ENCODE data around the gene DPP4. TPM values are rescaled to one million over a fixed set of nuclear protein-coding genes. Genes with fewer than 3 reads are reported as not detected.

The DPP4 gene
- polyA plus RNA-seq, 1 donor from 2014 or later = not detected

GRCh38 chr2:161988589-161988988 is 85.4 kb downstream of the DPP4 start:
- no peak for TF ChIP-seq CTCF (IDR thresholded peaks at IDR 0.05; ENCODE audit: poor library complexity, severe bottlenecking)
- TF ChIP-seq, protein P1, sequence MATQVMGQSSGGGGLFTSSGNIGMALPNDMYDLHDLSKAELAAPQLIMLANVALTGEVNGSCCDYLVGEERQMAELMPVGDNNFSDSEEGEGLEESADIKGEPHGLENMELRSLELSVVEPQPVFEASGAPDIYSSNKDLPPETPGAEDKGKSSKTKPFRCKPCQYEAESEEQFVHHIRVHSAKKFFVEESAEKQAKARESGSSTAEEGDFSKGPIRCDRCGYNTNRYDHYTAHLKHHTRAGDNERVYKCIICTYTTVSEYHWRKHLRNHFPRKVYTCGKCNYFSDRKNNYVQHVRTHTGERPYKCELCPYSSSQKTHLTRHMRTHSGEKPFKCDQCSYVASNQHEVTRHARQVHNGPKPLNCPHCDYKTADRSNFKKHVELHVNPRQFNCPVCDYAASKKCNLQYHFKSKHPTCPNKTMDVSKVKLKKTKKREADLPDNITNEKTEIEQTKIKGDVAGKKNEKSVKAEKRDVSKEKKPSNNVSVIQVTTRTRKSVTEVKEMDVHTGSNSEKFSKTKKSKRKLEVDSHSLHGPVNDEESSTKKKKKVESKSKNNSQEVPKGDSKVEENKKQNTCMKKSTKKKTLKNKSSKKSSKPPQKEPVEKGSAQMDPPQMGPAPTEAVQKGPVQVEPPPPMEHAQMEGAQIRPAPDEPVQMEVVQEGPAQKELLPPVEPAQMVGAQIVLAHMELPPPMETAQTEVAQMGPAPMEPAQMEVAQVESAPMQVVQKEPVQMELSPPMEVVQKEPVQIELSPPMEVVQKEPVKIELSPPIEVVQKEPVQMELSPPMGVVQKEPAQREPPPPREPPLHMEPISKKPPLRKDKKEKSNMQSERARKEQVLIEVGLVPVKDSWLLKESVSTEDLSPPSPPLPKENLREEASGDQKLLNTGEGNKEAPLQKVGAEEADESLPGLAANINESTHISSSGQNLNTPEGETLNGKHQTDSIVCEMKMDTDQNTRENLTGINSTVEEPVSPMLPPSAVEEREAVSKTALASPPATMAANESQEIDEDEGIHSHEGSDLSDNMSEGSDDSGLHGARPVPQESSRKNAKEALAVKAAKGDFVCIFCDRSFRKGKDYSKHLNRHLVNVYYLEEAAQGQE (IDR thresholded peaks at IDR 0.05; ENCODE audit: borderline replicate concordance) = no peak
- TF ChIP-seq MXI1 (conservative IDR thresholded peaks at IDR 0.05; ENCODE audit: poor library complexity, severe bottlenecking) = no peak
- TF ChIP-seq SMC3 (conservative IDR thresholded peaks at IDR 0.05; ENCODE audit: poor library complexity) = no peak
- TF ChIP-seq RAD21 (conservative IDR thresholded peaks at IDR 0.05) = no peak
- no peak for TF ChIP-seq TAF1 (IDR thresholded peaks at IDR 0.05; ENCODE audit: low read depth)
- H3K27ac ChIP-seq (ENCODE audit: low read length) = no peak overlapping the region
- no peaks in the 10 kb centered on the region for H3K9me2 ChIP-seq (ENCODE audit: insufficient read depth, low read length)
- no peaks in the 10 kb centered on the region for H3K9me3 ChIP-seq (ENCODE audit: low read length)
- H3K4me3 ChIP-seq (ENCODE audit: low read length) = no peak overlapping the region
- H3F3A ChIP-seq (ENCODE audit: insufficient read depth, low read length, poor library complexity, severe bottlenecking) = no peaks in the 10 kb centered on the region
- H3K9ac ChIP-seq (ENCODE audit: low read length) = no peak overlapping the region
- no peaks in the 10 kb centered on the region for H4K20me1 ChIP-seq (ENCODE audit: insufficient read depth)
- H2AFZ ChIP-seq (ENCODE audit: low read depth, low read length) = no peak overlapping the region
- H3K79me2 ChIP-seq (replicated peaks; ENCODE audit: insufficient read depth, low read length) = no peaks in the 10 kb centered on the region
- H3K36me3 ChIP-seq (ENCODE audit: insufficient read depth, low read length) = no peaks in the 10 kb centered on the region
- H3K27me3 ChIP-seq (ENCODE audit: insufficient read depth, low read depth, low read length) = no peaks in the 10 kb centered on the region
- H3K4me2 ChIP-seq (ENCODE audit: low read length) = no peak overlapping the region

DNA sequence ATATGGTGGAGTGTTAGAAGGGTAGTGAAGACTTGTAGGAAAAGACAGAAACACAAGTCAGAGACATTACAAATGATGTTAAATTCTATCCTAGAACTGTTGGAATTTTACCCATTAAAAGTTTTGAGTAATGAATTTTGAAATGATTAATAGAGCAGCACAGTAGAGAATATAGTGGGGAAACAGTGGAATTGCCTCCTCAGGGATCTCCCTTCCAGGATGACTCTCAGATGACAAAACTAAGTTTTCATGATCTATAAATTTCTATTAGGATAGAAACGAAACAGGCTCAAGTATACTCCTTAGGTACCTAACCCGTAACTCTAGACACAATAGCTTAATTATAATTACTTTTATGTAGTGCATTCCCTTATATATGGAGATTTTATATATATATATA is 86.7 kb downstream of the DPP4 start:
- TF ChIP-seq MXI1 (conservative IDR thresholded peaks at IDR 0.05; ENCODE audit: poor library complexity, severe bottlenecking) = no peak
- no peak for TF ChIP-seq EZH2 (IDR thresholded peaks at IDR 0.05; ENCODE audit: borderline replicate concordance, insufficient read depth, low read length, poor library complexity, severe bottlenecking)
- TF ChIP-seq, protein P1 (IDR thresholded peaks at IDR 0.05; ENCODE audit: borderline replicate concordance) = no peak
- no peak for TF ChIP-seq RAD21 (conservative IDR thresholded peaks at IDR 0.05)
- no peak for TF ChIP-seq SMC3 (conservative IDR thresholded peaks at IDR 0.05; ENCODE audit: poor library complexity)
- TF ChIP-seq EP300 (conservative IDR thresholded peaks at IDR 0.05; ENCODE audit: poor library complexity, severe bottlenecking) = no peak
- no peak for TF ChIP-seq TAF1 (IDR thresholded peaks at IDR 0.05; ENCODE audit: low read depth)
- no peak for TF ChIP-seq POLR2AphosphoS5 (IDR thresholded peaks at IDR 0.05)
- TF ChIP-seq CTCF (IDR thresholded peaks at IDR 0.05; ENCODE audit: poor library complexity, severe bottlenecking) = no peak

More for the DNA sequence above, 86.7 kb downstream of the DPP4 start:
- no peaks in the 10 kb centered on the region for H3K36me3 ChIP-seq (ENCODE audit: insufficient read depth, low read length)
- H3K27me3 ChIP-seq (ENCODE audit: insufficient read depth, low read depth, low read length) = no peaks in the 10 kb centered on the region
- no peaks in the 10 kb centered on the region for H3K9me3 ChIP-seq (ENCODE audit: low read length)
- no peaks in the 10 kb centered on the region for H3F3A ChIP-seq (ENCODE audit: insufficient read depth, low read length, poor library complexity, severe bottlenecking)
- H4K20me1 ChIP-seq (ENCODE audit: insufficient read depth) = no peaks in the 10 kb centered on the region
- no peaks in the 10 kb centered on the region for H3K79me2 ChIP-seq (replicated peaks; ENCODE audit: insufficient read depth, low read length)
- H3K4me2 ChIP-seq (ENCODE audit: low read length) = no peak overlapping the region
- no peaks in the 10 kb centered on the region for H3K9me2 ChIP-seq (ENCODE audit: insufficient read depth, low read length)
- no peak overlapping the region for H3K4me3 ChIP-seq (ENCODE audit: low read length)
- no peak overlapping the region for H3K27ac ChIP-seq (ENCODE audit: low read length)
- no peak overlapping the region for H2AFZ ChIP-seq (ENCODE audit: low read depth, low read length)
- no peak overlapping the region for H3K9ac ChIP-seq (ENCODE audit: low read length)

Measured in neural cell (in vitro differentiated cells).